ENCODE results near the gene MTHFD1L. TPM values are rescaled to one million over a fixed set of nuclear protein-coding genes. Genes with fewer than 3 reads are reported as not detected.
A peak's percentile ranks its signal among the peaks of the same experiment; 100 is the strongest.

Gene MTHFD1L
- total and polyA plus RNA-seq, 2 experiments from 2014 or later, result 18.2 to 37.9 TPM

GRCh38 chr6:151004383-151005024 is 139.0 kb downstream of the MTHFD1L start:
- no peak overlapping the region for H3K4me3 ChIP-seq
- H3K4me1 ChIP-seq (ENCODE audit: low read depth), result no peaks in the 10 kb centered on the region
- TF ChIP-seq CTCF (IDR thresholded peaks at IDR 0.05; ENCODE audit: low read depth, low read length), result no peak
- no peak overlapping the region for H3K27ac ChIP-seq
- no peaks in the 10 kb centered on the region for H3K9me3 ChIP-seq (ENCODE audit: low read depth)
- DNase-seq (ENCODE audit: low read depth in 1 of 2, low spot score in 1 of 2), result peak in 1 of 2 donors; percentile 96
- no peaks in the 10 kb centered on the region for H3K36me3 ChIP-seq
- no peaks in the 10 kb centered on the region for H3K27me3 ChIP-seq

- TF ChIP-seq CTCF (IDR thresholded peaks at IDR 0.05; ENCODE audit: low read depth, low read length), result no peak
- DNase-seq (ENCODE audit: low read depth in 1 of 2, low spot score in 1 of 2), result peak in 1 of 2 donors; percentile 23
- H3K36me3 ChIP-seq, result no peaks in the 10 kb centered on the region
- no peaks in the 10 kb centered on the region for H3K4me1 ChIP-seq (ENCODE audit: low read depth)
- H3K9me3 ChIP-seq (ENCODE audit: low read depth), result no peaks in the 10 kb centered on the region
- no peak overlapping the region for H3K4me3 ChIP-seq
- no peaks in the 10 kb centered on the region for H3K27me3 ChIP-seq
- no peak overlapping the region for H3K27ac ChIP-seq
These were observed 139.7 kb downstream of the MTHFD1L start for GRCh38 chr6:151005164-151005563.

GRCh38 chr6:151005896-151006632 is 140.6 kb downstream of the MTHFD1L start:
- Histone ChIP-seq H3K4me1 (ENCODE audit: low read depth) (peaks cover 4% of the 10 kb centered on the region), H3K9me3 (ENCODE audit: low read depth) (no peaks in the 10 kb centered on the region), H3K27ac (no peak overlapping the region), H3K36me3 (no peaks in the 10 kb centered on the region), H3K4me3 (no peak overlapping the region), H3K27me3 (no peaks in the 10 kb centered on the region)
- no peak for TF ChIP-seq CTCF (IDR thresholded peaks at IDR 0.05; ENCODE audit: low read depth, low read length)
- DNase-seq (ENCODE audit: low read depth in 1 of 2, low spot score in 1 of 2), result peak in 1 of 2 donors; percentile 26

- no peak overlapping the region for H3K27ac ChIP-seq
- H3K4me3 ChIP-seq, result no peak overlapping the region
- no peak for DNase-seq (ENCODE audit: low read depth in 1 of 2, low spot score in 1 of 2)
- H3K9me3 ChIP-seq (ENCODE audit: low read depth), result no peaks in the 10 kb centered on the region
- H3K36me3 ChIP-seq, result no peaks in the 10 kb centered on the region
- no peak for TF ChIP-seq CTCF (IDR thresholded peaks at IDR 0.05; ENCODE audit: low read depth, low read length)
- H3K27me3 ChIP-seq, result no peaks in the 10 kb centered on the region
- peaks cover 8% of the 10 kb centered on the region for H3K4me1 ChIP-seq (ENCODE audit: low read depth)
These were observed 141.6 kb downstream of the MTHFD1L start for GRCh38 chr6:151007076-151007475.

GRCh38 chr6:151007922-151008321 is 142.4 kb downstream of the MTHFD1L start:
- TF ChIP-seq CTCF (IDR thresholded peaks at IDR 0.05; ENCODE audit: low read depth, low read length), result no peak
- Histone ChIP-seq H3K9me3 (ENCODE audit: low read depth) (no peaks in the 10 kb centered on the region), H3K4me1 (ENCODE audit: low read depth) (peaks cover 8% of the 10 kb centered on the region), H3K27me3 (no peaks in the 10 kb centered on the region), H3K27ac (no peak overlapping the region), H3K4me3 (no peak overlapping the region), H3K36me3 (peaks cover 2% of the 10 kb centered on the region)
- no peak for DNase-seq (ENCODE audit: low read depth in 1 of 2, low spot score in 1 of 2)

All from cardiac muscle cell (in vitro differentiated cells and primary cell).